ENCODE results near the gene TMTC4.

Gene TMTC4, protein sequence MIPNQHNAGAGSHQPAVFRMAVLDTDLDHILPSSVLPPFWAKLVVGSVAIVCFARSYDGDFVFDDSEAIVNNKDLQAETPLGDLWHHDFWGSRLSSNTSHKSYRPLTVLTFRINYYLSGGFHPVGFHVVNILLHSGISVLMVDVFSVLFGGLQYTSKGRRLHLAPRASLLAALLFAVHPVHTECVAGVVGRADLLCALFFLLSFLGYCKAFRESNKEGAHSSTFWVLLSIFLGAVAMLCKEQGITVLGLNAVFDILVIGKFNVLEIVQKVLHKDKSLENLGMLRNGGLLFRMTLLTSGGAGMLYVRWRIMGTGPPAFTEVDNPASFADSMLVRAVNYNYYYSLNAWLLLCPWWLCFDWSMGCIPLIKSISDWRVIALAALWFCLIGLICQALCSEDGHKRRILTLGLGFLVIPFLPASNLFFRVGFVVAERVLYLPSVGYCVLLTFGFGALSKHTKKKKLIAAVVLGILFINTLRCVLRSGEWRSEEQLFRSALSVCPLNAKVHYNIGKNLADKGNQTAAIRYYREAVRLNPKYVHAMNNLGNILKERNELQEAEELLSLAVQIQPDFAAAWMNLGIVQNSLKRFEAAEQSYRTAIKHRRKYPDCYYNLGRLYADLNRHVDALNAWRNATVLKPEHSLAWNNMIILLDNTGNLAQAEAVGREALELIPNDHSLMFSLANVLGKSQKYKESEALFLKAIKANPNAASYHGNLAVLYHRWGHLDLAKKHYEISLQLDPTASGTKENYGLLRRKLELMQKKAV

DNA sequence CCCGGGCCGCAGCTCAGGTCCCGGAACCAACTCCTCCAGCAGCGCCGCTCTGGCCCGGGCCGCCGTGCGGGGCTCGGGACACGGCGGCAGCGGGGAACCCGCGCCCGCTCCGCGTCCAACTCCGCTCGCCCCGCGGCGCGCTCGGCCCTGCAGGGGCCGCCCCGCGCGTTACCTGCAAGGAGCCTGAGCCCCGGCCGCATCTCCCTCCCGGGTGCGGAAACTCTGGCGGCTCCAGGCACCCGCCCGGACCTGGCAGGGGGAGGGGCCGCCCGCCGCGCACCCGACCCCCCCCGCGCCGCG, at the start of gene TMTC4:
TSS of gene TMTC4 (minus strand) at position 224 of the 300 bp plus-strand sequence. CDS start 4,433 bp downstream, outside the sequence.
- Histone ChIP-seq H3F3A (ENCODE audit: insufficient read depth) (no peaks in the 10 kb centered on the region), H3K4me3 (ENCODE audit: insufficient read depth, low read length, poor library complexity, severe bottlenecking) (peak within 1 kb of the TSS; percentile 82), H3K9ac (ENCODE audit: low read length) (peak within 1 kb of the TSS; percentile 81), H3K9me3 (ENCODE audit: insufficient read depth, low read length) (no peaks in the 10 kb centered on the region), H2AFZ (ENCODE audit: low read depth, low read length, severe bottlenecking) (peak within 1 kb of the TSS; percentile 93), H3K27ac (ENCODE audit: low read depth, low read length) (peak within 1 kb of the TSS; percentile 41), H3K9me2 (replicated peaks; ENCODE audit: insufficient read depth, low read length) (no peaks in the 10 kb centered on the region), H3K79me2 (ENCODE audit: insufficient read depth, low read length) (peaks cover 20% of the 10 kb centered on the region), H3K36me3 (ENCODE audit: low read length) (no peaks in the 10 kb centered on the region), H3K4me2 (ENCODE audit: low read depth, low read length, poor library complexity, severe bottlenecking) (peak within 1 kb of the TSS; percentile 72), H4K20me1 (ENCODE audit: low read depth, low read length) (no peaks in the 10 kb centered on the region), H3K27me3 (ENCODE audit: low read length) (no peaks in the 10 kb centered on the region)
- no peak for TF ChIP-seq EZH2phosphoT487 (conservative IDR thresholded peaks at IDR 0.05; ENCODE audit: low read length)
- TF ChIP-seq, protein P1, sequence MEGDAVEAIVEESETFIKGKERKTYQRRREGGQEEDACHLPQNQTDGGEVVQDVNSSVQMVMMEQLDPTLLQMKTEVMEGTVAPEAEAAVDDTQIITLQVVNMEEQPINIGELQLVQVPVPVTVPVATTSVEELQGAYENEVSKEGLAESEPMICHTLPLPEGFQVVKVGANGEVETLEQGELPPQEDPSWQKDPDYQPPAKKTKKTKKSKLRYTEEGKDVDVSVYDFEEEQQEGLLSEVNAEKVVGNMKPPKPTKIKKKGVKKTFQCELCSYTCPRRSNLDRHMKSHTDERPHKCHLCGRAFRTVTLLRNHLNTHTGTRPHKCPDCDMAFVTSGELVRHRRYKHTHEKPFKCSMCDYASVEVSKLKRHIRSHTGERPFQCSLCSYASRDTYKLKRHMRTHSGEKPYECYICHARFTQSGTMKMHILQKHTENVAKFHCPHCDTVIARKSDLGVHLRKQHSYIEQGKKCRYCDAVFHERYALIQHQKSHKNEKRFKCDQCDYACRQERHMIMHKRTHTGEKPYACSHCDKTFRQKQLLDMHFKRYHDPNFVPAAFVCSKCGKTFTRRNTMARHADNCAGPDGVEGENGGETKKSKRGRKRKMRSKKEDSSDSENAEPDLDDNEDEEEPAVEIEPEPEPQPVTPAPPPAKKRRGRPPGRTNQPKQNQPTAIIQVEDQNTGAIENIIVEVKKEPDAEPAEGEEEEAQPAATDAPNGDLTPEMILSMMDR (IDR thresholded peaks at IDR 0.05; ENCODE audit: insufficient read depth, low read length, poor library complexity, severe bottlenecking), result no peak

DNA sequence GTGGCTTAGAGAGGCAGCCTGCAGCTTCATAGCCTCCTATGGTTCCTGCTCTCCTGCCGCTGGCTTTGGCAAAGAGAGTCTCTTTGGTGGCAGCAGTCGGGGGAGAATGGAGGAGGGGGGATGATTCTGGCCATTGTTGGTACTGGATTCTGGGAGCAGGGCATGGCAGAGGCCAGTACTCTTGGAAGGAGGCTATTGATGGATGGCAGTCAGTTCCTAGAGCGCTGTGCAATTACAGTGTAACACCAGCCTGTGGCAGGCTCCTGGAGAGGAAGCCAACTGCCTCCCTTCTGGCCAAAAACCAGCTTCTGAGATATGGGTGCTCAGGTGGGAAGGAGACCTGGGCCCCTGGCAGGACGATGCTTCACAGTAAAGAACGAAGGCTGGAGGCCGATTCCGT, 47.9 kb upstream of the TMTC4 start:
- H3K9me3 ChIP-seq (ENCODE audit: insufficient read depth, low read length), result no peaks in the 10 kb centered on the region
- H3K9me2 ChIP-seq (replicated peaks; ENCODE audit: insufficient read depth, low read length), result no peaks in the 10 kb centered on the region
- H4K20me1 ChIP-seq (ENCODE audit: low read depth, low read length), result no peaks in the 10 kb centered on the region
- no peaks in the 10 kb centered on the region for H3K27me3 ChIP-seq (ENCODE audit: low read length)
- no peaks in the 10 kb centered on the region for H3K36me3 ChIP-seq (ENCODE audit: low read length)
- H3K4me3 ChIP-seq (ENCODE audit: insufficient read depth, low read length, poor library complexity, severe bottlenecking), result no peak overlapping the region
- TF ChIP-seq EZH2phosphoT487 (conservative IDR thresholded peaks at IDR 0.05; ENCODE audit: low read length), result no peak
- TF ChIP-seq, protein P1 (IDR thresholded peaks at IDR 0.05; ENCODE audit: insufficient read depth, low read length, poor library complexity, severe bottlenecking), result no peak
- no peak overlapping the region for H2AFZ ChIP-seq (ENCODE audit: low read depth, low read length, severe bottlenecking)
- no peaks in the 10 kb centered on the region for H3K79me2 ChIP-seq (ENCODE audit: insufficient read depth, low read length)
- H3F3A ChIP-seq (ENCODE audit: insufficient read depth), result no peaks in the 10 kb centered on the region
- H3K4me2 ChIP-seq (ENCODE audit: low read depth, low read length, poor library complexity, severe bottlenecking), result no peak overlapping the region
- no peak overlapping the region for H3K27ac ChIP-seq (ENCODE audit: low read depth, low read length)
- H3K9ac ChIP-seq (ENCODE audit: low read length), result no peak overlapping the region

DNA sequence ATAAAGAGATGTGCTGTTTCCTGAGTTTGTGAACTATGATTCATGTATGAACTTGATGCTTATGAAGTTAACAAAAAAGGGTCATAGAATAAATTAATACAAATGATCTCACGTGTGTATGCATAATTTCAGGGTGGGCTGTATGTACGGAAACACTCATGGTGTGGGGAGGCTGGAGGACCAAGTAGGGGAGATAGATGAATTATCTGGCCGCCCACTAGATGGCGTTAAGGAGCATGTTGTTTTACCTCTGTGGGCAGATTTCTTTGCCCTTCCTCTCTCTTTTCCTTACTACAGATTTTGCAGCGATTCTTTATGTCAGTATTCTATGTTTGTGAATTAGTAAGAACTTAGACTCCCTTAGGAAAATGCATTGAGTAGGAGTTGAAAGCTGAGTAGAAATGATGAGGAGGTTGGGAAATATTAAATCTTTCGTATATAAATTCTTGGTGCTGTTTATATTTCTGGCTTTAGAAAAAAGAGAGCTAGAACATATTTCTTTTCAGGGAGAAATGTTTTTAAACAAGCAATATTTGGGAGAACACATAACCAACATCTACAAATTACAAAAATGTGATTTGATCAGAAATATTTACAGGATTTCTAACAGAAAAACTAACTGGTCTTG, 47.4 kb upstream of the TMTC4 start:
- H2AFZ ChIP-seq (ENCODE audit: low read depth, low read length, severe bottlenecking), result no peak overlapping the region
- no peaks in the 10 kb centered on the region for H3K36me3 ChIP-seq (ENCODE audit: low read length)
- H3K79me2 ChIP-seq (ENCODE audit: insufficient read depth, low read length), result no peaks in the 10 kb centered on the region
- H3K27ac ChIP-seq (ENCODE audit: low read depth, low read length), result no peak overlapping the region
- H4K20me1 ChIP-seq (ENCODE audit: low read depth, low read length), result no peaks in the 10 kb centered on the region
- H3K9me2 ChIP-seq (replicated peaks; ENCODE audit: insufficient read depth, low read length), result no peaks in the 10 kb centered on the region
- H3F3A ChIP-seq (ENCODE audit: insufficient read depth), result no peaks in the 10 kb centered on the region
- no peaks in the 10 kb centered on the region for H3K9me3 ChIP-seq (ENCODE audit: insufficient read depth, low read length)
- H3K4me3 ChIP-seq (ENCODE audit: insufficient read depth, low read length, poor library complexity, severe bottlenecking), result no peak overlapping the region
- H3K4me2 ChIP-seq (ENCODE audit: low read depth, low read length, poor library complexity, severe bottlenecking), result no peak overlapping the region
- no peaks in the 10 kb centered on the region for H3K27me3 ChIP-seq (ENCODE audit: low read length)
- H3K9ac ChIP-seq (ENCODE audit: low read length), result no peak overlapping the region
- TF ChIP-seq, protein P1 (IDR thresholded peaks at IDR 0.05; ENCODE audit: insufficient read depth, low read length, poor library complexity, severe bottlenecking), result peak; percentile 58
- TF ChIP-seq EZH2phosphoT487 (conservative IDR thresholded peaks at IDR 0.05; ENCODE audit: low read length), result no peak

All from SU-DHL-6 (cell line).